SK-N-SH (cell line): ENCODE results near the gene HIPK2. TPM values are rescaled to one million over a fixed set of nuclear protein-coding genes. Genes with fewer than 3 reads are reported as not detected.

Experiments used
- CTCF ChIA-PET: fragments of 300-600, 350-600 bp; formaldehyde crosslinking; extraction: SDS; loops from one replicate; lab custom pipeline; 2021; lab: Yijun Ruan, JAX
- POLR2A ChIA-PET: fragments of 350-600 bp; sonication (Branson Sonifier 250); formaldehyde crosslinking; extraction: SDS; loops from one replicate; lab custom pipeline; 2020; ENCODE audit warnings: antibody characterized with exemption, inconsistent platforms; lab: Yijun Ruan, JAX
- DNase-seq: peaks from one replicate; pipeline ENCODE4 v3.0.0; 2012
- H2AFZ ChIP-seq: fragments of 200-600 bp; sonication (generic); 2 replicates; pipeline ENCODE4 v1.8.1; 2016; ENCODE audit warnings: antibody characterized with exemption, mild to moderate bottlenecking, low read depth
- H3F3A ChIP-seq: fragments of 200-600 bp; sonication (generic); replicated peaks from 2 replicates; pipeline ENCODE3; 2016; ENCODE audit warnings: antibody characterized with exemption, mild to moderate bottlenecking; ENCODE audit not compliant: insufficient read depth
- H3K27ac ChIP-seq, 2 experiments: fragments of 200-500 bp in 1 of 2; fragments of 200-600 bp in 1 of 2; sonication (Bioruptor generic) in 1 of 2; sonication (generic), shearing (Covaris generic) in 1 of 2; 2 replicates each; pipeline versions ENCODE4 v1.5.1 to v1.6.1; 2014 to 2016; ENCODE audit warnings: low read depth in 2 of 2, inconsistent platforms in 1 of 2, low read length in 1 of 2, mild to moderate bottlenecking in 1 of 2, mixed read lengths in 1 of 2
- H3K27me3 ChIP-seq: fragments of 200-600 bp; sonication (generic), shearing (Covaris generic); 2 replicates; pipeline ENCODE4 v1.6.1; 2016; ENCODE audit warnings: mixed run types; ENCODE audit not compliant: insufficient read depth
- H3K36me3 ChIP-seq, 2 experiments: fragments of 200-500 bp in 1 of 2; fragments of 200-600 bp in 1 of 2; sonication (Bioruptor generic) in 1 of 2; sonication (generic) in 1 of 2; replicated peaks in 1 of 2; 2 replicates each; pipeline versions ENCODE3 to v1.5.1; 2014 to 2016; ENCODE audit warnings: low read length in 1 of 2, mild to moderate bottlenecking in 1 of 2; ENCODE audit not compliant: insufficient read depth in 2 of 2, control insufficient read depth in 1 of 2
- H3K4me1 ChIP-seq, 2 experiments: fragments of 200-500 bp in 1 of 2; fragments of 200-600 bp in 1 of 2; sonication (Bioruptor generic) in 1 of 2; sonication (generic), shearing (Covaris generic) in 1 of 2; 2 replicates each; pipeline versions ENCODE4 v1.5.1 to v1.6.1; 2014 to 2016; ENCODE audit warnings: low read depth in 1 of 2, low read length in 1 of 2, mixed run types in 1 of 2; ENCODE audit not compliant: insufficient read depth in 2 of 2, control insufficient read depth in 1 of 2
- H3K4me2 ChIP-seq: fragments of 200-600 bp; sonication (generic), shearing (Covaris generic); 2 replicates; pipeline ENCODE4 v1.6.1; 2017; ENCODE audit warnings: mixed run types
- H3K4me3 ChIP-seq, 2 experiments: fragments of 200-500 bp in 1 of 2; fragments of 200-600 bp in 1 of 2; sonication (Bioruptor generic) in 1 of 2; sonication (generic), shearing (Covaris generic) in 1 of 2; 2 replicates each; pipeline versions ENCODE4 v1.5.1 to v1.8.1; 2014 to 2016; ENCODE audit warnings: low read depth in 2 of 2, inconsistent platforms in 1 of 2, low read length in 1 of 2, mild to moderate bottlenecking in 1 of 2, mixed read lengths in 1 of 2, moderate library complexity in 1 of 2
- H3K79me2 ChIP-seq: fragments of 200-600 bp; sonication (generic); 2 replicates; pipeline ENCODE4 v1.8.1; 2017; ENCODE audit warnings: mild to moderate bottlenecking; ENCODE audit not compliant: insufficient read depth
- H3K9ac ChIP-seq: fragments of 200-600 bp; sonication (generic); 2 replicates; pipeline ENCODE4 v1.6.1; 2017; ENCODE audit warnings: mixed run types
- H3K9me2 ChIP-seq: fragments of 200-600 bp; sonication (generic); 2 replicates; pipeline ENCODE4 v1.6.1; 2017; ENCODE audit warnings: mixed run types
- H3K9me3 ChIP-seq: fragments of 200-600 bp; sonication (generic); 2 replicates; pipeline ENCODE4 v1.6.1; 2017; ENCODE audit warnings: mixed run types, mild to moderate bottlenecking, moderate library complexity
- H4K20me1 ChIP-seq: fragments of 200-600 bp; sonication (generic); 2 replicates; pipeline ENCODE4 v1.6.1; 2017; ENCODE audit warnings: mild to moderate bottlenecking, mixed run types; ENCODE audit not compliant: insufficient read depth
- ELF1 ChIP-seq: IDR thresholded peaks from 2 replicates; pipeline ENCODE4 v1.4.0; 2012
- EP300 ChIP-seq, 2 experiments: IDR thresholded peaks; 2 replicates each; pipeline versions ENCODE4 v1.4.0 to v1.6.1; 2012; ENCODE audit warnings: borderline replicate concordance in 1 of 2, low read depth in 1 of 2, low read length in 1 of 2
- FOXM1 ChIP-seq: IDR thresholded peaks from 2 replicates; pipeline ENCODE4 v1.4.0; 2012; ENCODE audit warnings: low read depth, mild to moderate bottlenecking
- GABPA ChIP-seq: IDR thresholded peaks from 2 replicates; pipeline ENCODE4 v1.4.0; 2012; ENCODE audit warnings: low read depth, mild to moderate bottlenecking
- GATA2 ChIP-seq: sonication (generic); formaldehyde crosslinking; IDR thresholded peaks from 2 replicates; pipeline ENCODE4 v1.5.0; 2020; ENCODE audit warnings: mild to moderate bottlenecking, missing genetic modification reagents
- JUND ChIP-seq: IDR thresholded peaks from 2 replicates; pipeline ENCODE4 v1.4.0; 2012
- NFIC ChIP-seq: IDR thresholded peaks from 2 replicates; pipeline ENCODE4 v1.4.0; 2012; ENCODE audit warnings: borderline replicate concordance
- NRF1 ChIP-seq: IDR thresholded peaks from 2 replicates; pipeline ENCODE4 v1.6.1; 2012; ENCODE audit warnings: low read depth, mild to moderate bottlenecking, low read length
- PBX3 ChIP-seq: IDR thresholded peaks from 2 replicates; pipeline ENCODE4; 2012
- POLR2AphosphoS5 ChIP-seq: IDR thresholded peaks from 2 replicates; pipeline ENCODE4 v1.6.1; 2012; ENCODE audit warnings: low read depth, low read length
- RCOR1 ChIP-seq: fragments of 150-350 bp; IDR thresholded peaks from 2 replicates; pipeline ENCODE4 v1.6.1; 2017; ENCODE audit warnings: antibody characterized with exemption, low read length
- REST ChIP-seq: IDR thresholded peaks from 2 replicates; pipeline ENCODE4 v1.6.1; 2012; ENCODE audit warnings: mild to moderate bottlenecking, low read depth, low read length, moderate library complexity
- RFX5 ChIP-seq: IDR thresholded peaks from 2 replicates; pipeline ENCODE4 v1.6.1; 2012; ENCODE audit warnings: mild to moderate bottlenecking, improper control_type of control experiment, low read length
- RXRA ChIP-seq: IDR thresholded peaks from 2 replicates; pipeline ENCODE4 v1.4.0; 2012; ENCODE audit warnings: low read depth, mild to moderate bottlenecking, borderline replicate concordance
- SIN3A ChIP-seq: IDR thresholded peaks from 2 replicates; pipeline ENCODE4 v1.6.1; 2012; ENCODE audit warnings: low read depth, mild to moderate bottlenecking, low read length, moderate library complexity, borderline replicate concordance
- TAF1 ChIP-seq: IDR thresholded peaks from 2 replicates; pipeline ENCODE4 v1.6.1; 2012; ENCODE audit warnings: low read depth, mild to moderate bottlenecking, low read length, moderate library complexity, borderline replicate concordance
- TEAD4 ChIP-seq: IDR thresholded peaks from 2 replicates; pipeline ENCODE4 v1.4.0; 2012; ENCODE audit warnings: mild to moderate bottlenecking, borderline replicate concordance; ENCODE audit not compliant: insufficient read depth
- YY1 ChIP-seq: IDR thresholded peaks from 2 replicates; pipeline ENCODE4 v1.4.0; 2012; ENCODE audit warnings: low read depth, mild to moderate bottlenecking
- WGBS: methylation state at CpG from one replicate; pipeline ENCODE4 v1.1.6; 2017; ENCODE audit warnings: low lambda C conversion rate; 5-methylcytosine and 5-hydroxymethylcytosine counted together
- polyA plus RNA-seq, 3 experiments: library from polyadenylated mRNA; depleted of rRNA; stranded (reverse); fragments of >200 nt; gene quantifications; 2 replicates each; pipeline ENCODE4 v1.2.3, GENCODE V29; 2012
- TF ChIP-seq, protein P1 (sequence below): IDR thresholded peaks from 2 replicates; pipeline ENCODE4 v1.4.0; 2012; ENCODE audit warnings: low read depth
- TF ChIP-seq, protein P2 (sequence below): fragments of 150-350 bp; IDR thresholded peaks from 2 replicates; pipeline ENCODE4 v1.6.1; 2017; ENCODE audit warnings: antibody characterized with exemption, low read length, low read depth, borderline replicate concordance
- TF ChIP-seq, protein P3 (sequence below): IDR thresholded peaks from 2 replicates; pipeline ENCODE4 v1.4.0; 2012; ENCODE audit warnings: low read depth, borderline replicate concordance

Gene HIPK2
- polyA plus RNA-seq, 1 of the 3 experiments (the other 2 are of a cell fraction): 14.2 TPM

DNA sequence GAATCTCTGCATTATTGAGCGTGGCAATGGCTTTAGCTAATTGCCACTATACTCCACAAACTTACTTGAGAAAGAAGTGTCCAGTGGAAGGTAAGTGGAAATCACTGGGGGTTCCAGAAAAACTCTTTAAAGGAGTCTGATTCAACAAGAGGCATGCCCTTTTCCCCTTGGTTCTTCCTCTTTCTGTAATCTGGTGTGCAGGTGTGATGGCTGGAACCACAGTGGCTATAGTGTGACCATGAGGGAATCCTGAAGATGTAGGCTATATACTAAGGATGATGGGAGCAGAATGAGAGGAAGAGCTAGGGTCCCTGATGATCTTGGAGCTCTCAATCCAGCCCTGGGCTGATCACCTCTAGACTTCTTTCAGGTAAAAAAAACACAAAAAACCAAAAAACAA is 256.4 kb downstream of the HIPK2 start:
- DNase-seq: no peak
- ChIA-PET POLR2A (no interaction called here), CTCF (no interaction called here)
- Histone ChIP-seq H3K4me3 (no peak overlapping the region), H3K36me3 (no peaks in the 10 kb centered on the region), H3K4me2 (no peak overlapping the region), H3K9me2 (no peaks in the 10 kb centered on the region), H3K9ac (no peak overlapping the region), H3K27ac (no peak overlapping the region), H3K4me1 (peaks cover 0 to 7% of the 10 kb centered on the region in 2 experiments; a peak in 1 of 4 replicates), H4K20me1 (no peaks in the 10 kb centered on the region), H3K27me3 (peaks cover 61% of the 10 kb centered on the region), H3F3A (no peaks in the 10 kb centered on the region)
- WGBS: 10% methylated on average over 1 of the region's 1 CpG
- TF ChIP-seq RXRA (no peak), TEAD4 (no peak), PBX3 (no peak), RCOR1 (no peak)
- TF ChIP-seq, protein P1, sequence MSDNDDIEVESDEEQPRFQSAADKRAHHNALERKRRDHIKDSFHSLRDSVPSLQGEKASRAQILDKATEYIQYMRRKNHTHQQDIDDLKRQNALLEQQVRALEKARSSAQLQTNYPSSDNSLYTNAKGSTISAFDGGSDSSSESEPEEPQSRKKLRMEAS: no peak
- TF ChIP-seq, all 33 proteins: peak for 0
- Histone ChIP-seq H3K79me2 (no peaks in the 10 kb centered on the region), H3K9me3 (no peaks in the 10 kb centered on the region), H2AFZ (no peak overlapping the region)

GRCh38 chr7:139515266-139515665 is 262.5 kb downstream of the HIPK2 start:
- Histone ChIP-seq H3K4me1 (no peaks in the 10 kb centered on the region), H4K20me1 (no peaks in the 10 kb centered on the region), H3K9me3 (no peaks in the 10 kb centered on the region), H3K36me3 (no peaks in the 10 kb centered on the region), H3K27me3 (peaks cover 31% of the 10 kb centered on the region), H2AFZ (no peak overlapping the region), H3K4me3 (no peak overlapping the region), H3K79me2 (no peaks in the 10 kb centered on the region), H3K9ac (no peak overlapping the region), H3F3A (no peaks in the 10 kb centered on the region), H3K9me2 (no peaks in the 10 kb centered on the region), H3K4me2 (no peak overlapping the region), H3K27ac (no peak overlapping the region)
- TF ChIP-seq GATA2 (CRISPR knock-in tag): no peak
- no peak for TF ChIP-seq TAF1
- TF ChIP-seq REST: no peak
- no peak for TF ChIP-seq POLR2AphosphoS5
- no peak for TF ChIP-seq ELF1
- TF ChIP-seq PBX3: no peak
- TF ChIP-seq RFX5: no peak
- TF ChIP-seq, protein P2, sequence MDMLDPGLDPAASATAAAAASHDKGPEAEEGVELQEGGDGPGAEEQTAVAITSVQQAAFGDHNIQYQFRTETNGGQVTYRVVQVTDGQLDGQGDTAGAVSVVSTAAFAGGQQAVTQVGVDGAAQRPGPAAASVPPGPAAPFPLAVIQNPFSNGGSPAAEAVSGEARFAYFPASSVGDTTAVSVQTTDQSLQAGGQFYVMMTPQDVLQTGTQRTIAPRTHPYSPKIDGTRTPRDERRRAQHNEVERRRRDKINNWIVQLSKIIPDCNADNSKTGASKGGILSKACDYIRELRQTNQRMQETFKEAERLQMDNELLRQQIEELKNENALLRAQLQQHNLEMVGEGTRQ: no peak
- TF ChIP-seq SIN3A: no peak
- TF ChIP-seq RCOR1: no peak
- TF ChIP-seq TEAD4: no peak
- no peak for TF ChIP-seq RXRA
- no peak for TF ChIP-seq NFIC
- TF ChIP-seq EP300 (IDR thresholded peaks at IDR 0.05; ENCODE audit: borderline replicate concordance in 1 of 2, low read depth in 1 of 2, low read length in 1 of 2): no peak
- TF ChIP-seq, protein P3, sequence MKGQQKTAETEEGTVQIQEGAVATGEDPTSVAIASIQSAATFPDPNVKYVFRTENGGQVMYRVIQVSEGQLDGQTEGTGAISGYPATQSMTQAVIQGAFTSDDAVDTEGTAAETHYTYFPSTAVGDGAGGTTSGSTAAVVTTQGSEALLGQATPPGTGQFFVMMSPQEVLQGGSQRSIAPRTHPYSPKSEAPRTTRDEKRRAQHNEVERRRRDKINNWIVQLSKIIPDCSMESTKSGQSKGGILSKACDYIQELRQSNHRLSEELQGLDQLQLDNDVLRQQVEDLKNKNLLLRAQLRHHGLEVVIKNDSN: no peak
- no peak for TF ChIP-seq NRF1
- TF ChIP-seq JUND: no peak
- no peak for TF ChIP-seq GABPA
- no peak for TF ChIP-seq YY1
- no peak for TF ChIP-seq FOXM1
- CTCF ChIA-PET: interaction anchor here (1.4 kb wide), 1 partner anchor 15 kb away, joined by 5 read pairs; no protein-coding TSS in a partner anchor
- WGBS: 84% methylated on average over 8 of the region's 8 CpGs
- DNase-seq: no peak
- POLR2A ChIA-PET: no interaction called here
